ENCODE results near the gene NELL2.

- TF ChIP-seq, protein P1, sequence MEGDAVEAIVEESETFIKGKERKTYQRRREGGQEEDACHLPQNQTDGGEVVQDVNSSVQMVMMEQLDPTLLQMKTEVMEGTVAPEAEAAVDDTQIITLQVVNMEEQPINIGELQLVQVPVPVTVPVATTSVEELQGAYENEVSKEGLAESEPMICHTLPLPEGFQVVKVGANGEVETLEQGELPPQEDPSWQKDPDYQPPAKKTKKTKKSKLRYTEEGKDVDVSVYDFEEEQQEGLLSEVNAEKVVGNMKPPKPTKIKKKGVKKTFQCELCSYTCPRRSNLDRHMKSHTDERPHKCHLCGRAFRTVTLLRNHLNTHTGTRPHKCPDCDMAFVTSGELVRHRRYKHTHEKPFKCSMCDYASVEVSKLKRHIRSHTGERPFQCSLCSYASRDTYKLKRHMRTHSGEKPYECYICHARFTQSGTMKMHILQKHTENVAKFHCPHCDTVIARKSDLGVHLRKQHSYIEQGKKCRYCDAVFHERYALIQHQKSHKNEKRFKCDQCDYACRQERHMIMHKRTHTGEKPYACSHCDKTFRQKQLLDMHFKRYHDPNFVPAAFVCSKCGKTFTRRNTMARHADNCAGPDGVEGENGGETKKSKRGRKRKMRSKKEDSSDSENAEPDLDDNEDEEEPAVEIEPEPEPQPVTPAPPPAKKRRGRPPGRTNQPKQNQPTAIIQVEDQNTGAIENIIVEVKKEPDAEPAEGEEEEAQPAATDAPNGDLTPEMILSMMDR (conservative IDR thresholded peaks at IDR 0.05; ENCODE audit: low read length), result no peak
- no peak for TF ChIP-seq EZH2phosphoT487 (IDR thresholded peaks at IDR 0.05; ENCODE audit: borderline replicate concordance, low read depth, low read length)
Observed at GRCh38 chr12:44531320-44531971, 344.7 kb downstream of the NELL2 start.

Data from OCI-LY7 (cell line).